ENCODE results near the gene MAP3K5.

Gene MAP3K5

DNA sequence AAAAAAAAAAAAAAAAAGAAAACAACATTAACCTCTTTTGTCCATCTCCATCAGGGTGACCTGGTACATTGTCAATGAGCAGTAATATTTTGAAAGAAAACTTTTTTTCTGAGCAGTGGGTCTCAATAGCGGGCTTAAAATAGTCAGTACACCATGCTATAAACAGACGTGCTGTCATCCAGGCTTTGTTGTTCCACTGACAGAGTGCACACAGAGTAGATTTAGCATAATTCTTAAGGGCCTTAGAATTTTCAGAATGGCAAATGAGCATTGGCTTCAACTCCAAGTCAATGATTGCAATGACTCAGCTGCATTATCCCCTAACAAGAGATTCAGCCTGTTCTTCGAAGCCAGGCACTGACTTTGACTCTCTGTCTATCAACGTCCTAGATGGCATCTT lies 277.7 kb downstream of the MAP3K5 start:
- DNase-seq (ENCODE audit: low read depth), result no peak
- H3K4me3 ChIP-seq (ENCODE audit: low read depth, low read length), result no peak overlapping the region
- in situ Hi-C loops (cut with HindIII; ENCODE audit: low sequenced_read_pairs), result no loop called here
- TF ChIP-seq, protein P1, sequence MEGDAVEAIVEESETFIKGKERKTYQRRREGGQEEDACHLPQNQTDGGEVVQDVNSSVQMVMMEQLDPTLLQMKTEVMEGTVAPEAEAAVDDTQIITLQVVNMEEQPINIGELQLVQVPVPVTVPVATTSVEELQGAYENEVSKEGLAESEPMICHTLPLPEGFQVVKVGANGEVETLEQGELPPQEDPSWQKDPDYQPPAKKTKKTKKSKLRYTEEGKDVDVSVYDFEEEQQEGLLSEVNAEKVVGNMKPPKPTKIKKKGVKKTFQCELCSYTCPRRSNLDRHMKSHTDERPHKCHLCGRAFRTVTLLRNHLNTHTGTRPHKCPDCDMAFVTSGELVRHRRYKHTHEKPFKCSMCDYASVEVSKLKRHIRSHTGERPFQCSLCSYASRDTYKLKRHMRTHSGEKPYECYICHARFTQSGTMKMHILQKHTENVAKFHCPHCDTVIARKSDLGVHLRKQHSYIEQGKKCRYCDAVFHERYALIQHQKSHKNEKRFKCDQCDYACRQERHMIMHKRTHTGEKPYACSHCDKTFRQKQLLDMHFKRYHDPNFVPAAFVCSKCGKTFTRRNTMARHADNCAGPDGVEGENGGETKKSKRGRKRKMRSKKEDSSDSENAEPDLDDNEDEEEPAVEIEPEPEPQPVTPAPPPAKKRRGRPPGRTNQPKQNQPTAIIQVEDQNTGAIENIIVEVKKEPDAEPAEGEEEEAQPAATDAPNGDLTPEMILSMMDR (IDR thresholded peaks at IDR 0.05; ENCODE audit: low read depth, low read length, missing control alignments), result no peak

DNA sequence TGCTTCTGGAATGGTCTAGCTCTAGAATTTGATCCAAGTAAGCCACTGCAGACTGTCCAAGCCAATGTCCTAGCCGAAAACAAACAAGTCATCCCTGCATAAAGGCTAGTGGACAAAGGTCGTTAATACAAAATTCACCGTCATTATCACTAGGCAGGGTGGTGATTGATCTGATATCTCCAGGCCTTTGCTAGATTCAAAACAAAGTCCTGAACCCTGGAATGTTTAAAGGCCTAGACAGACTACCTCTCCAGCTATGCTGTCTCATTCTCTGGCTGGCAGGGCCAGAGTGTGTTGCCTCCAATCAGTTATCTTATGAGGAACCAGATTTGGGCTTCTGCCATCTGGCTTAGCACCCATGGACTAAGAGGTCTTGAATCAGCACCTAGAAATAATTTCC lies 280.4 kb downstream of the MAP3K5 start:
- TF ChIP-seq, protein P1 (IDR thresholded peaks at IDR 0.05; ENCODE audit: low read depth, low read length, missing control alignments), result no peak
- no peak for DNase-seq (ENCODE audit: low read depth)
- in situ Hi-C loops (cut with HindIII; ENCODE audit: low sequenced_read_pairs), result no loop called here
- no peak overlapping the region for H3K4me3 ChIP-seq (ENCODE audit: low read depth, low read length)

GRCh38 chr6:136511397-136511796 lies 280.9 kb downstream of the MAP3K5 start:
- no peak overlapping the region for H3K4me3 ChIP-seq (ENCODE audit: low read depth, low read length)
- TF ChIP-seq, protein P1 (IDR thresholded peaks at IDR 0.05; ENCODE audit: low read depth, low read length, missing control alignments), result no peak
- no peak for DNase-seq (ENCODE audit: low read depth)
- in situ Hi-C loops (cut with HindIII; ENCODE audit: low sequenced_read_pairs), result no loop called here

- no peak for DNase-seq (ENCODE audit: low read depth)
- TF ChIP-seq, protein P1 (IDR thresholded peaks at IDR 0.05; ENCODE audit: low read depth, low read length, missing control alignments), result no peak
Measured at GRCh38 chr6:136510782-136511181, 281.5 kb downstream of the MAP3K5 start.

GRCh38 chr6:136510299-136510698 lies 282.0 kb downstream of the MAP3K5 start:
- TF ChIP-seq, protein P1 (IDR thresholded peaks at IDR 0.05; ENCODE audit: low read depth, low read length, missing control alignments), result no peak
- in situ Hi-C loops (cut with HindIII; ENCODE audit: low sequenced_read_pairs), result no loop called here
- no peak overlapping the region for H3K4me3 ChIP-seq (ENCODE audit: low read depth, low read length)
- DNase-seq (ENCODE audit: low read depth), result no peak

More at GRCh38 chr6:136510782-136511181, 281.5 kb downstream of the MAP3K5 start:
- no peak overlapping the region for H3K4me3 ChIP-seq (ENCODE audit: low read depth, low read length)
- in situ Hi-C loops (cut with HindIII; ENCODE audit: low sequenced_read_pairs), result no loop called here

GRCh38 chr6:136508725-136509392 lies 283.4 kb downstream of the MAP3K5 start:
- DNase-seq (ENCODE audit: low read depth), result no peak
- TF ChIP-seq, protein P1 (IDR thresholded peaks at IDR 0.05; ENCODE audit: low read depth, low read length, missing control alignments), result no peak
- H3K4me3 ChIP-seq (ENCODE audit: low read depth, low read length), result no peak overlapping the region
- in situ Hi-C loops (cut with HindIII; ENCODE audit: low sequenced_read_pairs), result no loop called here
